HG03520 (cell line): ENCODE measurements around the gene ARHGEF17.

Experiments used
- ATAC-seq: cut with Tn5 transposase; IDR thresholded peaks from one replicate; pipeline ENCODE4 v1.9.1; 2021; ENCODE audit warnings: mild to moderate bottlenecking, moderate library complexity; ENCODE audit not compliant: unreplicated experiment

The ARHGEF17 gene

DNA sequence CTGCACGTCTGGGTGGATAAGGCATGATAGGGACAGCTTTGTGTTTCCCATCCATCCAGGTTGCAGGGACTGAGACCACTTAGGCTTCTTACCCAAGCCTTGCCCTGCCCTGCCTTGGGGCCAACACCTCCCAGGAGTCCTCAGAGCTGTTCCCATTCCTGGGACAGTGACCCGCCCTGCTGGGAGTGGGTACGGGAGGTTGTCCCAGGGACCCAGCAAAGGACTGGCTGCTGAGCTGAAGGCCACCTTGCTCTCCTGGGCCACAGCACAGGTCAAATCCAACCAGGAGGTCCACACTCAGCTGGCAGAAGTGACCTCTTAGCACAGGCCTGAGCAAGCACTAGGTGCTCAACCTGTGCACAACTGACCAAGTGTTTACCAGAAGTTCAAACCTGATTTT, 16.9 kb upstream of the ARHGEF17 start:
- ATAC-seq: no peak

DNA sequence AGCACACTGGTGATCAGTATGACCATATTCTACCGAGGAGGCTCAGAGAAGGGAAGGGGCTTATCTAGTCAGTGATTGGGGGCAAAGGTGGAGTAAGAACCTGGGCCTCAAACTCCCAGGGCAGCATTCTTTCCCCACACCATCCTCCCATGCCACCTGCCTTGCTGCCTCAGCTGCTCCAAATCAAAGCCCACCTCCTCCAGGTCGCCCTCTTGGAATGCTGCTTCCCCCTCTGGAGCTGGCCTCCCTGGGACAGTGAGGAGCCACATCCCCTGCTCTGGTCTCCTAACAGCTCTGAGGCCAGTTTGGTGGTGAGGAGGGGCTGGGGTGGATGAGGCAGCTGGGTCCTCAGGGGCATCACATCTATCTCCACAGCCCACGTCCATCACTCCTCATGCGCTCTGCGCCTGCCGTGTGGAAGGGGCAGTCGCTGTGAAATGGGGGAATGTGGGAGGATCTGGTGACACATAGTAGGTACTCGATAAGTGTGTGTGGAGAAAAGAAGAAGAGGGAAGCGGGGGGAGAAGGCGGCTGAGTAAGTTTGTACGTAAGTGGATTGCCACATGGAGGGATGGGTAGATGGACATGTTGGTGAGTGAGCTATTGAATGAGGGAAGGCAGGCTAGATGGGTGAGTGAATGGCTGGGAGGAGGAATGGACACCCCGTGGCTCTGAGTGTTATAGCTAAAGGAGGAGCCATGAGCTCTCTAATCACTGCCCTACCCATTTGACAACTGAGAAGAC, 16.1 kb upstream of the ARHGEF17 start:
- no peak for ATAC-seq

DNA sequence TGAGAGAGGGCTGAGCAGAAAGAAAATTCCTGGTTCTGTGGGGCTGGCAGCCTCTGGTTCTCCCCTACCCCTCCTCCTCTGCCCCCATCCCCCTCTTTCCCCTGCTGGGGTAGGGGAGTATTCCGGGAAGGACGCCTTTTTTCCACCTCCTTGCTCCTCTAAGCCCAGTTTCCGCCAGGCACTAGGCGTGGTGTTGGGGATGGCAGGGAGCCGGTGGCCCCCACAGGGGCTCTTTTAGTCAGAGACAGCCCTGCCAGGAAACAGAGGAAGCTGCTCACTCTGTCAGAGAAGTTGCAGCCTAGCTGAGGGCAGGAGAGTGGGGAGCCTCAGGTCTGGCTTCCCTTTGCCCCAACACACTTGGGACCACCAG, 15.6 kb upstream of the ARHGEF17 start:
- no peak for ATAC-seq

DNA sequence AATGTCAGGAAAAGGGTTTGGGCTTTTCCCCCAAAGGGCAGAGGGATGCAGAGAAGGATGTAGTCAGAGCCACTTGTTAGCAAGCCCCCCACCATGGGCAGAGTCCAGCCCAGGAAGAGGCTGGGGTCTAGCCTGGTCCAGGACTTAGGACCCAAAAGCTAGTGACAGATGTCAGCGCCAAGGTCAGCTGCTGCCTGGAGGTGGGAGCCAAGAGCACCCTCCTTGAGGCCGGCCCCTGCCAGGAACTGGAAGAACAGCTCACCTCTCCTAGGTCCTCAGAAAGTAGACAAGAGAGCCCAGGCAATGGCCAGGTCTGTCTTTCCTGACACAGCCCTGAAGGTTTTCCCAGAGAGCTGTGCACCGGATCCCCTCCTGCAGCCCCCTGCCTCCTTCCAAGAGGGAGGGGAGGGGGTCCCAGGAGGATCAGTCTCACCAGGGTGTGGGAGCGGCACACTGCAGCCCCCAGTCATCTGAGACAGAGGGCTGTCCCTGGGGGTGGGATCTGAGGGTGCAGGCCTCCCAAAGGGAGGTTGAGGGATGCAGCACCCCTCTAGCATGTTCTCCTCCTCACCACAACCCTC, 14.6 kb upstream of the ARHGEF17 start:
- no peak for ATAC-seq

DNA sequence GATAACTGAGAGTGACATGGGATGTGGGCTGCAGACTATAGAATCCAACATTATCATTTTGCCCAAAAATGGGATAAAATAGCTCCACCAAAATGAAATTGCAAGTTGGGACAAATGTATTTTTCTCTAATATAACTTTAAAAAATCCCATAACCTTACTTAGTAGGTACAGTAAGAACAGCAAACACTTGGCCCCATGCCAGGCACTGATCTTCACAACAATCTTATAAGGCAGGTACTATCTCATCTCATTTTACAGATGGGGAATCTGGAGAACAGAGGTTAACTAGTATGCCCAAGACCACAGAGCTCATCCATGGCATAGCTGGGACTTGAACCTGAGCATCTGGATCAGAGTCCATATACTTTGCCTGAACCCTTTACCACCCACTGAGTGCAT, 13.5 kb upstream of the ARHGEF17 start:
- no peak for ATAC-seq

DNA sequence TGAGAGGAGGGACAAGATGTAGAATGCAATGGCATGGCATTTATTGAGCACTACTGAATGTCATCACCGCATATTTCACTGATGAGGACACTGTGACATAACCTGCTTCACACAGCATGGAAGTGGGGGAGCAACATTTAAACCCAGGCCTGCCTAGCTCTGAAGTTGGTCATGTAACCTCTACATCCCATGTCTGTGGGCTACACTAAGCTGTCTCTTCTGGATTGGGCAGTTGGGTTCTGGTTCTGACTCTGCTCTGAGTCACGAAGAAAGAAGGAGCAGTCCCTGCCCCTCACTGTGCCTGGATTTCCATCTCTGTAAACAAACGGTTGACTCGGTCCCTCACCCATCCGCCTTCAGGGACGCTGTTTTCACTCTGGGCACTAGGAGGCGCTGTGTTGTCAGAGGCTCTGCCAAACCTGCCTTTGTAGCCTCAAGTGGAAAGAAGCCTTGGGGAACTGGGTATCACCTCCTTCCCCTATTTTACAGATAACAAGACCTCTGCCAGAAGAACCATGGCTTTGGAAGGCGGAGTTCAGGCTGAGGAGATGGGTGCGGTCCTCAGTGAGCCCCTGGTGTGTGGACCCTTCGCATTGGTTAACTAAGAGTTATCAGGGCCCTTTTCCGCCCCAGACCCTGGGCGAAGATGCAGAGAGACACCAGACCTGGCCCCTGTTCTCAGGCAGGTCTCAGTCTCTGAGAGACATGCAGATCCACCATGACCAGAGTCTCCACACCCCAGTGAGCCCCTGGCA, 12.7 kb upstream of the ARHGEF17 start:
- ATAC-seq: no peak

DNA sequence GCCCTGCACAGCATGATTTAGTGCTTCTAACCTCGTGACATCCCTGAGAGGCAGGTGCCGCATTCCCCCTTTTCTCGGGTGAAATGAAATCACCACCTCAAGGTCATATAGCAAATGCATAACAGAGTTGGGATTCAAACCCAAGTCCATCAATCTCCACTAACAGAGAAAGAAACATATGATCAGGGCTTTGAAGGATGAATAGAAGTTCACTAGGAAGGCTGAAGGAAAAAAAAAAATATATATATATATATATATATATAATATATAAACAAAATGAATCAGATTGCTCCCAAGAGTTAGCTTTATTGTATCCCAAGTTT, 12.1 kb upstream of the ARHGEF17 start:
- ATAC-seq: no peak

DNA sequence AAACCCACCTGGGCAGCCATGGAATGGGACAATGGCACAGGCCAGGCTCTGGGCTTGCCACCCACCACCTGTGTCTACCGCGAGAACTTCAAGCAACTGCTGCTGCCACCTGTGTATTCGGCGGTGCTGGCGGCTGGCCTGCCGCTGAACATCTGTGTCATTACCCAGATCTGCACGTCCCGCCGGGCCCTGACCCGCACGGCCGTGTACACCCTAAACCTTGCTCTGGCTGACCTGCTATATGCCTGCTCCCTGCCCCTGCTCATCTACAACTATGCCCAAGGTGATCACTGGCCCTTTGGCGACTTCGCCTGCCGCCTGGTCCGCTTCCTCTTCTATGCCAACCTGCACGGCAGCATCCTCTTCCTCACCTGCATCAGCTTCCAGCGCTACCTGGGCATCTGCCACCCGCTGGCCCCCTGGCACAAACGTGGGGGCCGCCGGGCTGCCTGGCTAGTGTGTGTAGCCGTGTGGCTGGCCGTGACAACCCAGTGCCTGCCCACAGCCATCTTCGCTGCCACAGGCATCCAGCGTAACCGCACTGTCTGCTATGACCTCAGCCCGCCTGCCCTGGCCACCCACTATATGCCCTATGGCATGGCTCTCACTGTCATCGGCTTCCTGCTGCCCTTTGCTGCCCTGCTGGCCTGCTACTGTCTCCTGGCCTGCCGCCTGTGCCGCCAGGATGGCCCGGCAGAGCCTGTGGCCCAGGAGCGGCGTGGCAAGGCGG, 11.4 kb upstream of the ARHGEF17 start:
- ATAC-seq: no peak

DNA sequence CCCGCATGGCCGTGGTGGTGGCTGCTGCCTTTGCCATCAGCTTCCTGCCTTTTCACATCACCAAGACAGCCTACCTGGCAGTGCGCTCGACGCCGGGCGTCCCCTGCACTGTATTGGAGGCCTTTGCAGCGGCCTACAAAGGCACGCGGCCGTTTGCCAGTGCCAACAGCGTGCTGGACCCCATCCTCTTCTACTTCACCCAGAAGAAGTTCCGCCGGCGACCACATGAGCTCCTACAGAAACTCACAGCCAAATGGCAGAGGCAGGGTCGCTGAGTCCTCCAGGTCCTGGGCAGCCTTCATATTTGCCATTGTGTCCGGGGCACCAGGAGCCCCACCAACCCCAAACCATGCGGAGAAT, 10.9 kb upstream of the ARHGEF17 start:
- no peak for ATAC-seq

DNA sequence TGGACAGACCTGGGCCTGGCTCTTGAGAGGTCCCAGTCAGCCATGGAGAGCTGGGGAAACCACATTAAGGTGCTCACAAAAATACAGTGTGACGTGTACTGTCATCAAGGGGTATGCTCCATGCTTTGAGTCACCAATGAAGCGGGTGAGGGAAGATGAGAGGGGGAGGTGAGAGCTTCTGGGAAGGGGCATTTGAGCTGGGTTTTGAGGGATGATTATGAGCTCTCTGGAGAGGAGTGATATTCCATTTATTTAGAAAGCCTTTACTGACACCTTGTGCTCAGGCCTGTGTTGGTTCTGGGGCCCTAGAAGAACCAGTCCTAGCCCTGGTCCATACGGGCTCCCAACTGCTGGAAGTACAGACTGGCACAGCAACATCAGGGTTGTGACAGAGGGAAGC, 10.4 kb upstream of the ARHGEF17 start:
- no peak for ATAC-seq

DNA sequence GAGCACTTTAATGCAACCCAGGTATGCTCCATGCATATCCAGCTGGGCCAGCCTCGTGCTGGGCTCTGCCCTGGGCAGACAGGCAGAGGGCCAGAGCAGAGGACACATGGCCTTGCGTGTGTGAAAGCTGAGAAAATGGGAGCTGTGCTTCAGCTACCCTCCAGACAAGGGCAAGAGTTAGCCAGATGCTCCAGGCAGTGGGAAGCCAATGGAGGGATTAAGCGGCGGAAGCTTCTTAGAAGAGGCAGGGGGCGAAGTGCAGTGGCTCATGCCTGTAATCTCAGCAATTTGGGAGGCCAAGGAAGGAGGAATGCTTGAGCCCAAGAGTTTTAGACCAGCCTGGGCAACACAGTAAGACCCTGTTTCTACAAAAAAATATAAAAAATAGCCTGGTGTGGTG, 9.8 kb upstream of the ARHGEF17 start:
- ATAC-seq: no peak

DNA sequence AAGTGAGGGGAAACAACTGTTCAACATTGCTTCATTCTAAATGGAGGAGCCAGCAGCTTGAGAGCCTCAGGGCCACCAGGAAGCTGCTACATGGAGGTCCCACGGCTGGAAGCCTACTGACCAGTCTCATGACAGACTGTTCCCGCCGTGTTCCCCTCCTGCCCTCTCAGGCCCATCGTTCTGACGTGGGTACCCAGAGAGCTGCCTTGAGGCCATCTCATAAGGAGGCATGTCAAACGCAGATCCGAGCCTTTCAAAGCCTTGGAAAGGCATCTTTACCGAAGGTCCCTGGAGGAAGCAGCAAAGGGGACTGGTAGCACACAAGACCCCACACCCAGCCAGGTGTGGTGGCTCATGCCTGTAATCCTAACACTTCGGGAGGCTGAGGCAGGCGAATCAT, 8.3 kb upstream of the ARHGEF17 start:
- no peak for ATAC-seq

DNA sequence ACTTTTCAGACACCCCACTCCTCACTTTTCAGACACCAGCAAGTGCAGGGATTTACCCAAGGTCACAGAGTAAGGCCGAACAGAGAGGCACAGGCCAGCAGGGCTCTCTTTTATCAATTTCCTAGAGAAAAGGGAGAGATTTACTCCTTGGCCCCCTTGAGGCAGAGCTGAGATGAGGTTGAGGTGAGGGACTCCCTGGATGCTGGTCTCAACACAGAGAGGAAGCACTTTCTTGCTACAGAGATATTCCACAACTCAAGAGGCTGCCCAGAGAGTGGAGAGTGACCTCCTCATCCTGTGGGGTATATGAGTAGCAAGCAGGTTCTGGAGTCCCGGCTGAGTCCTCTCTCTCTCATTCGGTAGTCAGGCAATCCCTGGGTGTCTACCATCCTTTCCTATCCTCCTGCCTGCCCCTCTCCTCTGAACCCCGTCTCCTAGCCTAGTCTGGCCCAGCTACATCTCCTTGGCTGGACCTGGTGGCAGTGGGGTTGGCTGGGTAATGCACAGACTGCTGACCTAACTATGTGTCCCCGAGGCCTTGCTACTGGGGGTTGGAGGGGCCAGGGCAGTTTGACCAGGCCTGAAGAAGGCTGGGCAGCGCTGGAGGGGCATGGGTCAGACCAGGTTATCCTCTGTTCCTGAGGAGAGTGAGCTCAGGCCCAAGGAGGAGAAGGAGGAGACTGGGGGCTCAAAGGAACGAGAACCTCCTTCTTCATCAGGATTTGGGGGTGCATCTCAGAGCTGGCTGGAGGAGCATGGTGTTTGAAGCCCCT, 1.8 kb upstream of the ARHGEF17 start:
- ATAC-seq: no peak

DNA sequence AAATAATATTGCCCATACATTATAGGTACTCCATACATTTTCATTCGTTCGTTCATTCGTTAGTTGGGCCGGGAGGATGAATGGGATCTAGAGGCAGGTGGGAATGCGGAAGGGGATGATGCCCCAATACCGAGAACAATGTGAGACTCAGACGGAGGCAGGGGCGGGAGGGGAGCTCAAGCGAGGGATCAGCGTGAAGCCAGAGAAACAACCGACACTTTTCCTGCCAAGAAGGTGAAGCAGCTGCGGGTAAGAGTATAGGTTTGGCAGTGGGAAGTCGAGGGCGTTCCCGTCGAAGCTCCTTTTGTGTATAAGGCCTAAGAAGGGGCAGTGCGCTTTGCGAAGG, 1.1 kb upstream of the ARHGEF17 start:
- ATAC-seq: no peak

DNA sequence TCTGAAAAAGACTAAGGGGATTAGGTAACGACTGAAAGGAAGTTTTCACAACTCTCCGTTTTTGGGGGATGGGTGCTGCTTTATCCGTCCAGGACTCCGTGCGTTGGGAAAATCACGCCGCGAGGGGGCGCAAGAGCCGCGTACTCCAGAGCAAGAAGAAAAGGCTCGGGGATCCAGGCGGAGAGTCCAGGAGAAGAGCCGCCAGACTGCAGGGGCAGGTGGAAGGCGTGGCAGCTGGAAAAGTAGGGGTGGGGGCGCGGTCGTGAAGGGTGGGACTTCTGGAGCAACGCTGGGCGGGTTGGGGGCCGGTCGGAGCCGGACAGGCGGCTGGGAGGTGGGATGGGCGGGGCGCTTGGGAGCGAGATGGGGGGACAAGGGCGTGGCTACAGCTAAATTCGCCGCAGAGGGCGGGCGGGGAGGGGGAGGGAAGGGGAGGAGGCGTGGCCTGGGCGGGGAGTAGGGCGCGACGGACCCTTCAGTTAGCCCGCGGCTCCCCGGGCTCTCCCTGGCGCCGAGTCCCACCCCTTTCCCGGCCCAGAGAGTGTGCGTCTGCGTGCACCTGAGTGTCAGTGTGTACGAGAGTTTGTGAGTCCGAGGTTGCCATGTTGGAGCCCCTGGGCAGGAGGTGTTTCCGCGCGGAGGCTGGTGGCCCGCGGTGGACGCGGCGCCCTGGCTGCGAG, 613 bp upstream of the ARHGEF17 start:
- ATAC-seq: peak; percentile 39

DNA sequence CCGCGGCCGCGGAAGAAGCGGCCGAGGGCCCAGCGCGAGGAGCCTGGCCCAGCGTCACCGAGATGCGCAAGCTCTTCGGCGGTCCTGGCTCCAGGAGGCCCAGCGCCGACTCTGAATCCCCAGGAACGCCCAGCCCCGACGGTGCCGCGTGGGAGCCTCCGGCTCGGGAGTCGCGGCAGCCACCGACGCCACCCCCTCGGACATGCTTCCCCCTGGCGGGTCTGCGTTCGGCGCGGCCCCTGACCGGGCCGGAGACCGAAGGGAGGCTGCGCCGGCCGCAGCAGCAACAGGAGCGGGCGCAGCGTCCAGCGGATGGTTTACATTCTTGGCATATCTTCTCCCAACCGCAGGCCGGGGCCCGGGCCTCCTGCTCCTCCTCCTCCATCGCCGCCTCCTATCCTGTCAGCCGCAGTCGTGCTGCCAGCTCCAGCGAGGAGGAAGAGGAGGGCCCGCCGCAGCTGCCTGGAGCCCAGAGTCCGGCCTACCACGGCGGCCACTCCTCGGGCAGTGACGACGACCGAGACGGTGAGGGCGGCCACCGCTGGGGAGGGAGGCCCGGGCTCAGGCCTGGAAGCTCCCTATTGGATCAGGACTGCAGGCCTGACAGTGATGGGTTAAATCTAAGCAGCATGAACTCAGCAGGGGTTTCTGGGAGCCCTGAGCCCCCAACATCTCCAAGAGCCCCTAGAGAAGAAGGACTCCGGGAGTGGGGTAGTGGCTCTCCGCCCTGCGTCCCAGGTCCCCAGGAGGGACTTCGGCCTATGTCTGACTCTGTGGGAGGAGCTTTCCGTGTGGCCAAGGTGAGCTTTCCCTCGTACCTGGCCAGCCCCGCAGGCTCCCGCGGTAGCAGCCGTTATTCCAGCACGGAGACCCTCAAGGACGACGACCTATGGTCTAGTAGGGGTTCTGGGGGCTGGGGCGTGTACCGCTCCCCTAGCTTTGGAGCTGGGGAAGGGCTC, 1.2 kb downstream of the ARHGEF17 start:
- ATAC-seq: no peak

DNA sequence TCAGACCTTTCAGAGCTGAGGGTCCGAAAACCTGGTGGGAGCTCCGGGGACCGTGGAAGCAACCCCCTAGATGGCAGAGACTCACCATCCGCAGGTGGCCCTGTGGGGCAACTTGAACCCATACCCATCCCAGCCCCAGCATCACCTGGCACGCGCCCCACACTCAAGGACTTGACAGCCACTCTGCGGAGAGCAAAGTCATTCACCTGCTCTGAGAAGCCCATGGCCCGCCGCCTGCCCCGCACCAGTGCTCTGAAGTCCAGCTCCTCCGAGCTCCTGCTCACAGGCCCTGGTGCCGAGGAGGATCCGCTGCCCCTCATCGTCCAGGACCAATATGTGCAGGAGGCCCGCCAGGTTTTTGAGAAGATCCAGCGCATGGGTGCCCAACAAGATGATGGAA, 2.0 kb downstream of the ARHGEF17 start:
- ATAC-seq: no peak

DNA sequence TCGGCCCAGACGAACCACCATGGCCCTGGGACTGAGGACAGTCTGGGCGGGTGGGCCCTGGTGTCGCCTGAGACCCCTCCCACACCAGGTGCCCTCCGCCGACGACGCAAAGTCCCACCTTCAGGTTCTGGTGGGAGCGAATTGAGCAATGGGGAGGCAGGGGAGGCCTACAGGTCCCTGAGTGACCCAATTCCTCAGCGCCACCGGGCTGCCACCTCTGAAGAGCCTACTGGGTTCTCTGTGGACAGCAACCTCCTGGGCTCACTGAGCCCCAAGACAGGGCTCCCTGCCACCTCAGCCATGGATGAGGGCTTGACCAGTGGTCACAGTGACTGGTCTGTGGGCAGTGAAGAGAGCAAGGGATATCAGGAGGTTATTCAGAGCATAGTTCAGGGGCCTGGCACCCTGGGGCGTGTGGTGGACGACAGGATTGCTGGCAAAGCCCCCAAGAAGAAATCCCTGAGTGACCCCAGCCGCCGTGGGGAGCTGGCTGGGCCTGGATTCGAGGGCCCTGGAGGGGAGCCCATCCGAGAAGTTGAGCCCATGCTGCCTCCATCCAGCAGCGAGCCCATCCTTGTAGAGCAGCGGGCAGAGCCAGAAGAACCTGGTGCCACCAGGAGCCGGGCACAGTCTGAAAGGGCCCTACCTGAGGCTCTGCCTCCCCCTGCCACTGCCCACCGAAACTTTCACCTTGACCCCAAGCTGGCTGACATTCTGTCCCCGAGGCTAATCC, 2.8 kb downstream of the ARHGEF17 start:
- ATAC-seq: no peak

DNA sequence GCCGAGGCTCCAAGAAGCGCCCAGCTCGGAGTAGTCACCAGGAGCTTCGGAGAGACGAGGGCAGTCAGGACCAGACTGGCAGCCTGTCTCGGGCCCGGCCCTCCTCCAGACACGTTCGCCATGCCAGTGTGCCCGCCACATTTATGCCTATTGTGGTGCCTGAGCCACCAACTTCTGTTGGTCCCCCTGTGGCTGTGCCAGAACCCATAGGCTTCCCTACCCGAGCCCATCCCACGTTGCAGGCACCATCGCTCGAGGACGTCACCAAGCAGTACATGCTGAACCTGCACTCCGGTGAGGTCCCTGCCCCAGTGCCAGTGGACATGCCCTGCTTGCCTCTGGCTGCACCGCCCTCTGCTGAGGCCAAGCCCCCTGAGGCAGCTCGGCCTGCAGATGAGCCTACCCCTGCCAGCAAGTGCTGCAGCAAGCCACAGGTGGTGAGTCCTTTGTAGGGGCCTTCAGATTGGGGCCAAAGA, 3.4 kb downstream of the ARHGEF17 start:
- no peak for ATAC-seq
